ENCODE results near the gene RASGEF1C.

Gene RASGEF1C

DNA sequence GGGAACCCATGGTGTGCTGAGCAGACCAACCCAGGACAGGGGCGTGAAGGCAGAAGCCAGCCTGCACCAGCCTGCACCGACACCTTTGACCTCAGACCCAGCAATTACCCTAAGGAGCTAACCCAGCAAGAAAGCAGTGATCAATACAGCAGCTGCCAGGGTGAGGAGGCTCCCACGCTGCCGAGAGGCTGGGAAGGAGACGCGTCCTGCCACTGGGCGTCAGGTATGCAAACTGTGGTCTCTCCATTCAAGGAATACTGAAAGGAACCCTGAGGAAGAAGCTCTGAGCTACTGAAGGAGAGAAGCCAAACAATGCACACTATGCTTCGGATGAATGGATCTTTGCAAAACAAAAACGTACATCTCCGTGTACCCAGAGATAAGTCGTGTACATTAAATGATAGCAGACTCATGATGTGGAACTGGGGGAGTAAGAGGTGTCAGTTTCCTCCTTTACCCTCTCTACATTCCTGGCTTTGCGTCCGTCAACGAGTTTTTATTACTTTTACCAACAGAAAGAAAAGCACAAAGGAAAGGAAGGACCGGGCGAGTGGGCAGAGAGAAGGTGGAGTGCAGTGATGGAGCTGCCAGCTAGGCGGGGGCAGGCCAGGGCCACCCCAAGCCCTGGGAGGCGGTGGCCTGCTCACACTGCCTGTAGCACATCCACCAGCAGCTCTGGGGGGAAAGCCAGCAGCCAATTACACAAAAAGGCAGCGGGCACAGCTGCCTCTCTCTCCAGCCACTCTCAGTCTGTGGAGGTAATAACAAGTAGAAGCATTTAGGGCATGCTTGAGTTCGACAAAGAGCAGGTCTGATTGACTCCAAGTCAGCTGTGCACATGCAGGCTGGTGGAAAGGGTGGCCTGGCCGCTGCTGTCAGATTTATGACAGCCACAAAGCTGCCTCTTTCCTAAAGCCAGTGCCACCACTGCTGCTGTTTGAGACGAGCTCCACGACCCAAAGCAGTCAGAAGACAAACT, 29.3 kb downstream of the RASGEF1C start:
- H3K36me3 Mint-ChIP-seq (ENCODE audit: low read depth), result no peaks in the 10 kb centered on the region
- H3K9me3 Mint-ChIP-seq, result peaks cover 10% of the 10 kb centered on the region
- H3K4me1 Mint-ChIP-seq (ENCODE audit: low read depth), result no peaks in the 10 kb centered on the region
- no peak overlapping the region for H3K27ac Mint-ChIP-seq
- H3K27me3 Mint-ChIP-seq (ENCODE audit: low read depth), result no peaks in the 10 kb centered on the region
- no peak overlapping the region for H3K4me3 Mint-ChIP-seq

- Mint-ChIP-seq H3K9me3 (peaks cover 10% of the 10 kb centered on the region), H3K27ac (no peak overlapping the region), H3K36me3 (ENCODE audit: low read depth) (no peaks in the 10 kb centered on the region), H3K4me1 (ENCODE audit: low read depth) (no peaks in the 10 kb centered on the region), H3K4me3 (no peak overlapping the region), H3K27me3 (ENCODE audit: low read depth) (no peaks in the 10 kb centered on the region)
Observed at GRCh38 chr5:180178531-180179441, 30.2 kb downstream of the RASGEF1C start.

DNA sequence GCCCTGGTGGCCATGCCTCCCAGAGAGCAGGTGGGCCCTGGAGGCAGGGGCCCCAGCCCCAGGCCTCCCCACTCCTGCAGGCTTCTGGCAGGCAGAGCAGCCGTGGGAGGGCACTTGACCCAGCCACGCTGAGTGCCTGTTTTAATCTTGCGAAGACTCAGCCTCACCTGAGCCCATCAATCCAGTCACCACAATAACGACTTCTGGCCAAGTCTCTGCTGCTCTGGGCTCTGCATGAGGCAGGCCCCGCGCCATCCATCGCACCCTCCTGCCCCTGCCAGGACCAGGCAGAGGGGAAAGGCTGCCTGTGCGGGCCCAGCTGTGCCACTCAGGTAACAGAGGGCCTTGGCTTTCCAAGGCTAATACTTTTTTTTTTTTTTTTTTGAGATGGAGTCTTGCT, 32.8 kb downstream of the RASGEF1C start:
- Mint-ChIP-seq H3K9me3 (peaks cover under 1% of the 10 kb centered on the region), H3K4me3 (no peak overlapping the region), H3K4me1 (ENCODE audit: low read depth) (no peaks in the 10 kb centered on the region), H3K36me3 (ENCODE audit: low read depth) (no peaks in the 10 kb centered on the region), H3K27me3 (ENCODE audit: low read depth) (no peaks in the 10 kb centered on the region), H3K27ac (no peak overlapping the region)

DNA sequence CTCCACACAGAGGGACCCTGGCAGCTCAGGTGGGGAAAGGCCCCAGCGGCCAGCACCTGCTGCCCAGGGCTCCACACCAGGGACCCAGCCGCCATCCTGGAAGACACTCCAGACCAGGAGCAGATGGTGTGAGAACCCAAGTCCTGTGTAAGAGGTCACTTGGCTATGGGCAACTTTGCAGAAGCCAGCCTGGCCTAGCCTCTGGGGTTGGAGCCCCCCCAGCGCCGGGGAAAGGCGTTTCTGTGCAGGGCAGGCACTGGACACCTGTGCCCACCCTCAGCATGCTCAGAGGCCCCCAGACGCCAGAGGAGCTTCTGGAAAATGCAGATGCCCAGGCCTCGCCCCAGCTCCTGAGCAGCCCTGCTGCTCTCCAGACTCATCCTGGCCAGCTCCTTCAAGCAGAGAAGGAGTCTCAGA, 34.0 kb downstream of the RASGEF1C start:
- Mint-ChIP-seq H3K36me3 (ENCODE audit: low read depth) (no peaks in the 10 kb centered on the region), H3K4me1 (ENCODE audit: low read depth) (no peaks in the 10 kb centered on the region), H3K9me3 (no peaks in the 10 kb centered on the region), H3K4me3 (no peak overlapping the region), H3K27me3 (ENCODE audit: low read depth) (no peaks in the 10 kb centered on the region), H3K27ac (no peak overlapping the region)

DNA sequence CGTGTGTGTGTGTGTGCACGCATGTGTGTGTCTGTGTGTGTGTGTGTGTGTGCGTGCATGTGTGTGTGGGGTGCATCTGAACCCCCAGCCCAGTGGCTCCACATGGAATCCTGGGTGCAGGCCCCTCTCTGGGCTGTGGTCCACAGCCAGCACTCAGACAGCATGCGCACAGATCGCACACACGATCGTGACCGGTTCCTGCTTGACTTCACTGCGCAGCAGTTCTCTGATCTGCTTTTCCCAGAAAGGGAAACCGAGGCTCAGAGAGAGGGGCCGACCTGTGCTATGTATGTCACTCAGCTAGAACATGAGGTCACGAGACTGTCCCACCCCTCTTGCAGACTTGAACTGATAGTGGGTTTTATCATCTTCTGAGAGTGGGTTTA, 34.4 kb downstream of the RASGEF1C start:
- Mint-ChIP-seq H3K36me3 (ENCODE audit: low read depth) (no peaks in the 10 kb centered on the region), H3K27me3 (ENCODE audit: low read depth) (no peaks in the 10 kb centered on the region), H3K27ac (no peak overlapping the region), H3K4me1 (ENCODE audit: low read depth) (no peaks in the 10 kb centered on the region), H3K9me3 (no peaks in the 10 kb centered on the region), H3K4me3 (no peak overlapping the region)

DNA sequence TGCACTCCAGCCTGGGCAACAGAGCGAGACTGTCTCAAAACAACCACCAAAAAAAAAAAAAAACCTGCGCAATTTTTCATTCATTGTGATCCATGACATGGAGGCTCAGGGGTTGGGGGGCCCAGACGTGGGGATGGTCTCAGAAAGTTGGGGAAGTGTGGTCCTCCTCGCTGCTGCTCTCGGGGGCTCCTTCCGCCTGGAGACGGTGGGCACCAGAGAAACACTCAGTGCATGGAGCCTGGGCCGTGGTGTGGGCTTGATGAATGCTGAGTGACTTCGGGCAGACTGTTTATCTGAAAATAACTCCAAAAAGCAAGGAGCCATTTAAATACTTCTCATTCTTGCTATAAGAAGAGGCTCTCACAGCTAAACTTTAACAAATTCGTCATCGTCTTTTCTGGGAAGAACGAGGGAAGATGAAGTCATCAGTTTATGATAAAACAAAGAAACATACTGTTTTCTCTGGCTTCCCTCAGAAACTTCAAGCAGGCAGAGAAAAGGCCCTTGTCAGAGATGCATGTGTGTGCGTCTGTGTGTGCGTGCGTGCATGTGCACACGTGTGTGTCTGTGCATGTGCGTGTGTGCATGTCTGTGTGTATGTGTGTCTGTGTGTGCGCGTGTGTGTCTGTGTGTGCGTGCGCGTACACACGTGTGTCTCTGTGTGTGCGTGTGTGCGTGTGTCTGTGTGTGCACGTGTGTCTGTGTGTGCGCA, 35.0 kb downstream of the RASGEF1C start:
- Mint-ChIP-seq H3K36me3 (ENCODE audit: low read depth) (no peaks in the 10 kb centered on the region), H3K27ac (no peak overlapping the region), H3K4me3 (no peak overlapping the region), H3K27me3 (ENCODE audit: low read depth) (no peaks in the 10 kb centered on the region), H3K4me1 (ENCODE audit: low read depth) (no peaks in the 10 kb centered on the region), H3K9me3 (no peaks in the 10 kb centered on the region)

DNA sequence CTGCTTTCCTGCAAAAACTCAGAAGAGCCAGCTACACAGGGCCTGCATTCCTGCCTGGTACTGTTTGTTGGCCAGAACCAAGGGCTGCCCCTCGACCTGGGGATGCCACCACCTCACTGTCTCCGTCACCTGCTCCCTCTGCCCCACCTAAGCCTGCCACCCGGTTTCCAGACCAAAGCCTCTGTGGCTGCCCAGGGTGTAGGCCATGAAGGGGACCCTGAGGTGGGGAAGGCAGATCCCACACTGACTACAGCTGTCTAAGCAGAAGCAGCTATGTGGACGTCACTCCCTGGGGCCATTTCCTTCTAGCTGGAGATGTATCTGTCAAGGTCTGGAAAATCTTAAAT, 35.8 kb downstream of the RASGEF1C start:
- Mint-ChIP-seq H3K4me3 (no peak overlapping the region), H3K9me3 (no peaks in the 10 kb centered on the region), H3K36me3 (ENCODE audit: low read depth) (no peaks in the 10 kb centered on the region), H3K4me1 (ENCODE audit: low read depth) (no peaks in the 10 kb centered on the region), H3K27ac (no peak overlapping the region), H3K27me3 (ENCODE audit: low read depth) (no peaks in the 10 kb centered on the region)

DNA sequence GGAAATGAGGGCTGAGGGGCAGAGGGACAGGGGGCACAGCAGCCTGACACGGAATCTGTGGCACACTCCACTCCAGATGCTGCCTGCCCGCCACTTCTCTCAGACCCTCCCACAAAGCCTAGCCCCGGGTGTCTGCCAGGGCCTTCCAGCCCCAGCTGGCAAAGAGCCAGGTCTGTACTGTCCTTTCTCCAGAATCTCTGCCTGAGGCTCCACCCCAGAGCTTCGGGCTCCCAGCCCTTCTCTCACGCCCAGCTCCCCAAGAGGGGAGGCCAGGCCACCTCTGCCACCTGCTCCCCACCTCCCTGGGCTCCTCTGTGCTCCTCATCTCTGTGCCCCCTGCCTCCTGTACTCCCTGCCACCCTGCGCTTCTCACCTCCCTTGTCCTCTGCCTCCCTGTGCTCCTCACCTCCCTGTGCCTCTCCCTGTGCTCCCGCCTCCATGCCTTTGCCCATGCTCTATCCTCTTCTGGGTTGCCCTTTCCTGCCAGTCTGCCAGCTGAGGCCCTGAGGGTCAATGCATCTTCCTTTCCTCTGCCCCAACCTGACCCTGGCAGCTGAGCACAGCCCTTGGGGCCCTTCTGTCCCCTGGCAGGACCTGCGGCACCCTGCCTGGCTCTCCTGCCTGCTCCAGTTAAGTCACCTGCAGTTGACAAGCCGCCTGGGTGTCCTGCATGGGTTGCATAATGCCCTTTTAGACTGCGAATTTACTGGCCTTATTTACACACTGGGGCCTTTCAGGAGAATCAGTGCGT, 36.4 kb downstream of the RASGEF1C start:
- Mint-ChIP-seq H3K4me3 (no peak overlapping the region), H3K27ac (no peak overlapping the region), H3K4me1 (ENCODE audit: low read depth) (no peaks in the 10 kb centered on the region), H3K9me3 (no peaks in the 10 kb centered on the region), H3K36me3 (ENCODE audit: low read depth) (no peaks in the 10 kb centered on the region), H3K27me3 (ENCODE audit: low read depth) (no peaks in the 10 kb centered on the region)

GRCh38 chr5:180171568-180172094, 37.4 kb downstream of the RASGEF1C start:
- Mint-ChIP-seq H3K27ac (no peak overlapping the region), H3K27me3 (ENCODE audit: low read depth) (no peaks in the 10 kb centered on the region), H3K4me1 (ENCODE audit: low read depth) (no peaks in the 10 kb centered on the region), H3K9me3 (no peaks in the 10 kb centered on the region), H3K36me3 (ENCODE audit: low read depth) (no peaks in the 10 kb centered on the region), H3K4me3 (no peak overlapping the region)

GRCh38 chr5:180170810-180171567, 38.0 kb downstream of the RASGEF1C start:
- Mint-ChIP-seq H3K4me3 (no peak overlapping the region), H3K4me1 (ENCODE audit: low read depth) (no peaks in the 10 kb centered on the region), H3K27ac (no peak overlapping the region), H3K9me3 (no peaks in the 10 kb centered on the region), H3K36me3 (ENCODE audit: low read depth) (no peaks in the 10 kb centered on the region), H3K27me3 (ENCODE audit: low read depth) (no peaks in the 10 kb centered on the region)

GRCh38 chr5:180170106-180170809, 38.8 kb downstream of the RASGEF1C start:
- no peaks in the 10 kb centered on the region for H3K4me1 Mint-ChIP-seq (ENCODE audit: low read depth)
- no peaks in the 10 kb centered on the region for H3K9me3 Mint-ChIP-seq
- no peaks in the 10 kb centered on the region for H3K27me3 Mint-ChIP-seq (ENCODE audit: low read depth)
- no peak overlapping the region for H3K4me3 Mint-ChIP-seq
- H3K36me3 Mint-ChIP-seq (ENCODE audit: low read depth), result no peaks in the 10 kb centered on the region
- H3K27ac Mint-ChIP-seq, result no peak overlapping the region

GRCh38 chr5:180169248-180170105, 39.5 kb downstream of the RASGEF1C start:
- H3K27ac Mint-ChIP-seq, result no peak overlapping the region
- H3K9me3 Mint-ChIP-seq, result no peaks in the 10 kb centered on the region
- H3K27me3 Mint-ChIP-seq (ENCODE audit: low read depth), result no peaks in the 10 kb centered on the region
- H3K36me3 Mint-ChIP-seq (ENCODE audit: low read depth), result no peaks in the 10 kb centered on the region
- no peak overlapping the region for H3K4me3 Mint-ChIP-seq
- H3K4me1 Mint-ChIP-seq (ENCODE audit: low read depth), result no peaks in the 10 kb centered on the region
